ENCODE data around the gene MIPOL1.

- TF ChIP-seq GATA2 (IDR thresholded peaks at IDR 0.05; ENCODE audit: low read depth, low read length) (no peak), GATA3 (IDR thresholded peaks at IDR 0.05; ENCODE audit: low read depth, low read length) (no peak)
Measured at GRCh38 chr14:37591941-37592481, 394.3 kb downstream of the MIPOL1 start.
